Thoracic aorta (tissue), 2 donors: ENCODE measurements around the gene ABLIM1. TPM values are rescaled to one million over a fixed set of nuclear protein-coding genes. Genes with fewer than 3 reads are reported as not detected.

Source experiments
- ATAC-seq: fragments of 150-250 bp; one replicate; pipeline ENCODE4 v1.8.0; 2017; ENCODE audit warnings: low read depth; ENCODE audit not compliant: insufficient number of reproducible peaks, low FRiP score
- DNase-seq: peaks from one replicate; pipeline ENCODE4 v3.0.0-alpha.2; 2020; ENCODE audit warnings: low spot score
- H3K27ac ChIP-seq, 2 donors: fragments of 200-600 bp; sonication (generic); 1 replicate in 1 of 2; 2 replicates in 1 of 2; pipeline ENCODE4 v1.5.1; 2016; ENCODE audit warnings: mild to moderate bottlenecking in 2 of 2, moderate library complexity in 2 of 2
- H3K27me3 ChIP-seq: fragments of 200-600 bp; sonication (generic); replicated peaks from 2 replicates; pipeline ENCODE4 v1.6.0; 2016; ENCODE audit warnings: mild to moderate bottlenecking; ENCODE audit not compliant: insufficient read depth
- H3K36me3 ChIP-seq: fragments of 200-600 bp; sonication (generic); one replicate; pipeline ENCODE4 v1.5.1; 2016
- H3K4me1 ChIP-seq, 2 donors: fragments of 200-600 bp; sonication (generic); 1 replicate in 1 of 2; 2 replicates in 1 of 2; pipeline versions ENCODE4 v1.5.1 to v1.6.0; 2016; ENCODE audit warnings: low read depth in 2 of 2, mild to moderate bottlenecking in 1 of 2; ENCODE audit not compliant: control insufficient read depth in 1 of 2
- H3K4me3 ChIP-seq: fragments of 200-600 bp; sonication (generic); 2 replicates; pipeline ENCODE4 v1.5.1; 2016; ENCODE audit warnings: mild to moderate bottlenecking
- H3K9me3 ChIP-seq: fragments of 200-600 bp; sonication (generic); 2 replicates; pipeline ENCODE4 v1.5.1; 2016
- total RNA-seq, 2 donors: library from RNA; depleted of rRNA; stranded (reverse); fragments of >200 nt; gene quantifications; one replicate each; pipeline versions ENCODE4 v1.1.0 to v1.2.3, GENCODE V29; 2016
- TF ChIP-seq, protein P1 (sequence below): fragments of 200-600 bp; sonication (generic); IDR thresholded peaks from one replicate; pipeline ENCODE4 v1.5.1; 2019; ENCODE audit warnings: antibody characterized with exemption

Gene ABLIM1
- total RNA-seq, 2 donors from 2014 or later: 47.5 to 111 TPM

DNA sequence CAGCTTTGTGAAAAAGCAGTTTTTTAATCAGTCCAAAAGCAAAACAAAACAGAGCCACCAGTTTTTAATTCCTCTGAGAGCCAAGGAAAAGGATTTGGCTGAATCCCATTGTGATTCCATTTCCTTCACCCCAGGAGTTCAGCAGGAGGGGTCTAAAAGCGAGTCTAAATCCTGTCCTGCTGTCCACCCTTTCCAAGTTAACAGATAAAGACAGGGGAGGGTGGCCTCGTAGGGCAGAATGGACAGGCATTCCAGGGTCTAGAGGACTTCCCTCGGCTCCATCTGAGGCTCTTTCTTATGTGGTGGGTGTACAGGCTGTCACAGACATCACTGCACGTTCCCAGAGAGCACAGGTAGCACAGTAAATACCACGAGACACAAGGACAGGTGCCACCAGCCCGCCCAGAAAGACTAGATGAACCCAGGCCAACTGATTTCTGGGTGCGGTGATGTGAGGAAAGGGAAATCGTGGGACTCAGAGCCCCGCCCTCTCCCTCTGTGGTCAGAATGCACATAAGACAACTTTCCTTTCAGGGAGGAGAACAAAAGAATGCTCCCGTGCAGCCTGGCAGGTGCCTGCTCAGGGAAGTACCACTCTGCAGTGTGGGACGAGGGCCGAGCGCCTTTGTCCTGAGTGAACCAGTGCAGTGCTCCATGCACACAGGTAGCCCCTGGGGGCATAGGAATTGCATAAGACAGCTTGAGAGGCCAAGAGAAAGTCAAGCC, 119.7 kb downstream of the ABLIM1 start:
- Histone ChIP-seq H3K27me3 (no peaks in the 10 kb centered on the region), H3K27ac (no peak overlapping the region), H3K36me3 (no peaks in the 10 kb centered on the region), H3K4me3 (no peak overlapping the region), H3K9me3 (no peaks in the 10 kb centered on the region), H3K4me1 (peaks cover 0 to 4% of the 10 kb centered on the region in 2 donors)
- ATAC-seq (no peak), DNase-seq (no peak)
- TF ChIP-seq, protein P1, sequence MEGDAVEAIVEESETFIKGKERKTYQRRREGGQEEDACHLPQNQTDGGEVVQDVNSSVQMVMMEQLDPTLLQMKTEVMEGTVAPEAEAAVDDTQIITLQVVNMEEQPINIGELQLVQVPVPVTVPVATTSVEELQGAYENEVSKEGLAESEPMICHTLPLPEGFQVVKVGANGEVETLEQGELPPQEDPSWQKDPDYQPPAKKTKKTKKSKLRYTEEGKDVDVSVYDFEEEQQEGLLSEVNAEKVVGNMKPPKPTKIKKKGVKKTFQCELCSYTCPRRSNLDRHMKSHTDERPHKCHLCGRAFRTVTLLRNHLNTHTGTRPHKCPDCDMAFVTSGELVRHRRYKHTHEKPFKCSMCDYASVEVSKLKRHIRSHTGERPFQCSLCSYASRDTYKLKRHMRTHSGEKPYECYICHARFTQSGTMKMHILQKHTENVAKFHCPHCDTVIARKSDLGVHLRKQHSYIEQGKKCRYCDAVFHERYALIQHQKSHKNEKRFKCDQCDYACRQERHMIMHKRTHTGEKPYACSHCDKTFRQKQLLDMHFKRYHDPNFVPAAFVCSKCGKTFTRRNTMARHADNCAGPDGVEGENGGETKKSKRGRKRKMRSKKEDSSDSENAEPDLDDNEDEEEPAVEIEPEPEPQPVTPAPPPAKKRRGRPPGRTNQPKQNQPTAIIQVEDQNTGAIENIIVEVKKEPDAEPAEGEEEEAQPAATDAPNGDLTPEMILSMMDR: no peak

DNA sequence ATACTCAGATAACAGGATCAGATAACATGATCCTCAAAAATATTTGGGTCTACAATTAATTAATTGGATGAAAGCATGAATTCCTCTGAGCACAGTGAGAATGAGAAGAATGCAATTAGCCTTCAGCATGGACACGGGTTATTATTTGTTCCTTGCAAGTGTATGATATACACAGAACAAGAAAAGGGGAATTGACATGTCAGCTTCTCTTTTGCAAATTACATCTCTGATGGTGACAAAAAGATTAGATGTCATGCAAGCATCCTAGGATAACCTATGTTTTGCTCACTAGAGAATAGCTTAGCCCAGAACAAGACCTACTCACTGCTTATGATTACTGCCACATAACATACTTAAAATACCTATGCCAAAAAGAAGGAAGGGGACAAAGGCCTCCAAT, 120.3 kb downstream of the ABLIM1 start:
- H3K4me1 ChIP-seq: peaks cover 0 to 4% of the 10 kb centered on the region in 2 donors
- H3K27ac ChIP-seq: no peak overlapping the region
- H3K27me3 ChIP-seq: no peaks in the 10 kb centered on the region
- no peak overlapping the region for H3K4me3 ChIP-seq
- no peak for DNase-seq
- TF ChIP-seq, protein P1: no peak
- H3K36me3 ChIP-seq: no peaks in the 10 kb centered on the region
- H3K9me3 ChIP-seq: no peaks in the 10 kb centered on the region
- ATAC-seq: no peak

DNA sequence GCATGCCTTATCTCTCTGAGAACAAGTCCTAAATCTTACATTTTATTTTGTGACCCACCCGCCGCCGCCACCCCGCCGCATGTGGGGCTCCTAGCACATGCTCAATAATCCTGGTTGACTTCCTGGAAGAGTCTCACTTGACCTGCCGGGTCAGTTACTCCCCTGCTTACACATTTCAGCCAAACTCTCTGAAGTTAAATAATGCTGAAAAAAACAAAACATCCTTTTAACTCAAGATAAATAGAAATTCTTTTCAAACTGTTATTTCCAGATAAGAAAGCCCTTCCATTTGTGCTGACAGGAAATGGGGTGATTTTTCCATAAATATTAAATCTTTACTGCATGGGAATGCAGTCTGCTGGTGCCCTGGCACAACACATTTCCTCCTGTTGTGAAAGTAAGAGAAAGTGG, 123.5 kb downstream of the ABLIM1 start:
- H3K4me3 ChIP-seq: no peak overlapping the region
- H3K4me1 ChIP-seq: no peaks in the 10 kb centered on the region
- TF ChIP-seq, protein P1: no peak
- ATAC-seq: no peak
- no peak for DNase-seq
- H3K36me3 ChIP-seq: no peaks in the 10 kb centered on the region
- H3K27me3 ChIP-seq: no peaks in the 10 kb centered on the region
- H3K27ac ChIP-seq: no peak overlapping the region
- no peaks in the 10 kb centered on the region for H3K9me3 ChIP-seq

DNA sequence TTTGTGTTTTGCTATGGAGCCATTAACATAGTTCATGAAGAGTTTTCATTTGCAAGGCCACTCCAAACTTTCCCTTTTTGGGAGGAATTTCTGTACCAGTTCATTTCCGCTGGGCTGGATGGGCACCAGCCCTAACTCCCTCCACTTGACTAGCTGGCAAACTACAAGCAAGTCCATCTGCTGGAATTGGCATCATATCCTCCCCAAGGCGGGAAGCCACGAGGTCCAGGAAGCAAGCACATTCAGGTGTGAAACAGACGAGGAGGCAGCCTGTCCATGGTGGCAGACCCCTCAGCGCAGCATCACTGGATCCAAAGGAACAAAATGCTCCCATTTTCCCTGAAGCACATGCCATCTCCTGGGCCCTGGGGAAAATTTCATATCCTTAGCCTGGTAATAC, 125.8 kb downstream of the ABLIM1 start:
- ATAC-seq (no peak), DNase-seq (no peak)
- Histone ChIP-seq H3K9me3 (no peaks in the 10 kb centered on the region), H3K4me1 (peaks cover 1 to 4% of the 10 kb centered on the region in 2 donors), H3K4me3 (no peak overlapping the region), H3K27me3 (no peaks in the 10 kb centered on the region), H3K27ac (no peak overlapping the region), H3K36me3 (no peaks in the 10 kb centered on the region)
- TF ChIP-seq, protein P1: no peak

DNA sequence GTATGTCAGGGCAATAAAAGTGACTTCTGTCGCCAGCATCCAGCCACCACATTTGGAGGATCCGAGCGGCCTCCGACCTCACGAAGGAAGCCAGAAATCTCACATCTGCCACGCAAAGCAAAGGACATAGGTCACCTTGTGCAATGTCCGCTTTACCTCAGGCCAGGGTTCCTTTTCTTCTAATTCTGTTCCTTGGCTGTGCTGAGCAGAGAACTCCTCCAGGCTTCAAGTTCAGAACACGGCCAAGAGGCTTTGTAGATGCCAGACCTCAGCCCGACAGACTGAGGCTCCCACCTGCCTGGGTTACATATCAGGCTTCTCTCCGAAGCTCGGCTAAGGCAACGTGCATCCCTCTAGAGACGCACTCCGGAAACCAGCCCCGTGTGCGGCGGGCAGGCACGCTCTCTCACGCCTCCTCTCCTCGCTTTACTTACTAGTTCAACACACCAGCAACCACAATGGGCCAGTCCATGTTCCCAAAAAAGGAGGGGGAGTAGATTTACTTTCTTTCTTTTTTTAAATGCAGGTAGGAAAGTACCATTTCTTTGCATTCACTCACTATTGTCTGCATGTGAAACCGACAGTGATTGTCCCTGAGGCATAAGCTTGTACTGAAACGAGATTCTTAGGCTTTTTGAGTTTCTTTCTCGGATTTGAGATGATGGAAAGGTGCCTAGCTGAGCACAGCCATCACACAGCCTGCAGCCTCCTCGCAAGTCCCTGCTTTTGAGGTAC, 131.4 kb downstream of the ABLIM1 start:
- Histone ChIP-seq H3K4me1 (peaks cover 7 to 25% of the 10 kb centered on the region in 2 donors), H3K9me3 (no peaks in the 10 kb centered on the region), H3K36me3 (no peaks in the 10 kb centered on the region), H3K27ac (peak overlapping the region; percentile 34 to 59), H3K27me3 (no peaks in the 10 kb centered on the region), H3K4me3 (peak overlapping the region; percentile 78)
- DNase-seq (peak; percentile 31), ATAC-seq (peak; percentile 41)
- TF ChIP-seq, protein P1: no peak
